K562 (cell line): Measurements from ENCODE around the gene PLCG2.

ENCODE experiments used
- CHD2 ChIP-seq: IDR thresholded peaks from 2 replicates; pipeline ENCODE4 v1.6.1; 2011; ENCODE audit warnings: low read depth, low read length
- EZH2 ChIP-seq: IDR thresholded peaks from 2 replicates; pipeline ENCODE4 v1.6.1; 2012; ENCODE audit warnings: low read depth, mild to moderate bottlenecking, inconsistent platforms, low read length, borderline replicate concordance
- FOSL1 ChIP-seq: fragments of 200-800 bp; sonication (Bioruptor generic); conservative IDR thresholded peaks from 2 replicates; pipeline ENCODE4 v1.6.1; 2016; ENCODE audit warnings: missing genetic modification characterization, missing compliant biosample characterization
- ILF3 ChIP-seq: fragments of 450-650 bp; IDR thresholded peaks from 2 replicates; pipeline ENCODE4 v1.6.1; 2018; ENCODE audit warnings: antibody characterized with exemption, mild to moderate bottlenecking, moderate library complexity, borderline replicate concordance
- JUN ChIP-seq, 2 experiments: sonication (generic) in 1 of 2; formaldehyde crosslinking in 1 of 2; IDR thresholded peaks; 2 replicates each; pipeline versions ENCODE4 v1.6.1 to v1.8.0; 2012 to 2022; ENCODE audit warnings: borderline replicate concordance in 2 of 2, mild to moderate bottlenecking in 2 of 2, improper control_type of control experiment in 1 of 2, low read depth in 1 of 2, low read length in 1 of 2, missing genetic modification reagents in 1 of 2
- NR2F6 ChIP-seq: fragments of 450-650 bp; formaldehyde crosslinking; IDR thresholded peaks from 2 replicates; pipeline ENCODE4 v1.4.0; 2020; ENCODE audit warnings: mild to moderate bottlenecking
- RFX5 ChIP-seq: IDR thresholded peaks from 2 replicates; pipeline ENCODE4 v1.6.1; 2011; ENCODE audit warnings: low read depth, mild to moderate bottlenecking, improper control_type of control experiment, low read length
- ZFP1 ChIP-seq: fragments of 450-650 bp; formaldehyde crosslinking; IDR thresholded peaks from 2 replicates; pipeline ENCODE4 v1.4.0; 2020; ENCODE audit warnings: mild to moderate bottlenecking, mixed read lengths
- TF ChIP-seq, protein P1 (sequence below), 3 experiments: IDR thresholded peaks in 2 of 3; conservative IDR thresholded peaks in 1 of 3; 2 replicates each; pipeline ENCODE4 v1.5.1; 2011 to 2012; ENCODE audit warnings: low read length in 3 of 3, mild to moderate bottlenecking in 3 of 3, control low read depth in 2 of 3, improper control_type of control experiment in 1 of 3, inconsistent platforms in 1 of 3, low read depth in 1 of 3, mixed read lengths in 1 of 3, moderate library complexity in 1 of 3; ENCODE audit not compliant: insufficient read depth in 2 of 3

DNA sequence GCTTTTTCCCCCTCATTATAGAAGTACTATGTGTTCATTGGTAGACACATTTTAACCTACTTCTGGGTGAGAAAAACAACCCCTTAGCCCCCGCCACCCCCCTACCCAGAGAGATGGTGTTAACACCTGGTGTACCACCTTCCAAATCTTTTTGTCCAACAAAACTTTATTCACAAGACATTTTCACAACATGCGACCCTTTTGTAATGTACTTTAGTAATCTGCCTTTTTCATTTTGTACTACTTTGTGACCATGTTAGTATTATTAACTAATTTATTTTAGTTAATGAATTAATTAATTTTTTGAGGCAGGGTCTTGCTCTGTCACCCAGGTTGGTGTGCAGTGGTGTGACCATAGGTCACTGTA, 20.0 kb downstream of the PLCG2 start:
- TF ChIP-seq ZFP1 (CRISPR knock-in tag) (no peak), EZH2 (no peak), ILF3 (no peak), CHD2 (no peak), RFX5 (no peak), JUN (IDR thresholded peaks at IDR 0.05; ENCODE audit: borderline replicate concordance, low read depth, low read length) (no peak), JUN (CRISPR knock-in tag; IDR thresholded peaks at IDR 0.05; ENCODE audit: borderline replicate concordance) (no peak), NR2F6 (CRISPR knock-in tag) (no peak), FOSL1 (tag) (no peak)
- TF ChIP-seq, protein P1, sequence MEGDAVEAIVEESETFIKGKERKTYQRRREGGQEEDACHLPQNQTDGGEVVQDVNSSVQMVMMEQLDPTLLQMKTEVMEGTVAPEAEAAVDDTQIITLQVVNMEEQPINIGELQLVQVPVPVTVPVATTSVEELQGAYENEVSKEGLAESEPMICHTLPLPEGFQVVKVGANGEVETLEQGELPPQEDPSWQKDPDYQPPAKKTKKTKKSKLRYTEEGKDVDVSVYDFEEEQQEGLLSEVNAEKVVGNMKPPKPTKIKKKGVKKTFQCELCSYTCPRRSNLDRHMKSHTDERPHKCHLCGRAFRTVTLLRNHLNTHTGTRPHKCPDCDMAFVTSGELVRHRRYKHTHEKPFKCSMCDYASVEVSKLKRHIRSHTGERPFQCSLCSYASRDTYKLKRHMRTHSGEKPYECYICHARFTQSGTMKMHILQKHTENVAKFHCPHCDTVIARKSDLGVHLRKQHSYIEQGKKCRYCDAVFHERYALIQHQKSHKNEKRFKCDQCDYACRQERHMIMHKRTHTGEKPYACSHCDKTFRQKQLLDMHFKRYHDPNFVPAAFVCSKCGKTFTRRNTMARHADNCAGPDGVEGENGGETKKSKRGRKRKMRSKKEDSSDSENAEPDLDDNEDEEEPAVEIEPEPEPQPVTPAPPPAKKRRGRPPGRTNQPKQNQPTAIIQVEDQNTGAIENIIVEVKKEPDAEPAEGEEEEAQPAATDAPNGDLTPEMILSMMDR (IDR thresholded peaks at IDR 0.05 in 2 of 3, conservative IDR thresholded peaks at IDR 0.05 in 1 of 3; ENCODE audit: insufficient read depth in 2 of 3, low read depth in 1 of 3, low read length in 3 of 3), result no peak
